GM20431 (cell line): Measurements from ENCODE around the gene SPATA2L.
"Not testable (repeated sequence)": the region's sequence is repeated elsewhere in the genome, so short reads cannot be mapped to it uniquely, and the experiment has no call there.

Experiments
- in situ Hi-C: fragments of 300-500 bp; cut with MseI, MboI; formaldehyde crosslinking; loops from one replicate; pipeline ENCODE4 v1.15.0; 2020; ENCODE audit warnings: low sequenced_read_pairs; ENCODE audit not compliant: unreplicated experiment

Gene SPATA2L

DNA sequence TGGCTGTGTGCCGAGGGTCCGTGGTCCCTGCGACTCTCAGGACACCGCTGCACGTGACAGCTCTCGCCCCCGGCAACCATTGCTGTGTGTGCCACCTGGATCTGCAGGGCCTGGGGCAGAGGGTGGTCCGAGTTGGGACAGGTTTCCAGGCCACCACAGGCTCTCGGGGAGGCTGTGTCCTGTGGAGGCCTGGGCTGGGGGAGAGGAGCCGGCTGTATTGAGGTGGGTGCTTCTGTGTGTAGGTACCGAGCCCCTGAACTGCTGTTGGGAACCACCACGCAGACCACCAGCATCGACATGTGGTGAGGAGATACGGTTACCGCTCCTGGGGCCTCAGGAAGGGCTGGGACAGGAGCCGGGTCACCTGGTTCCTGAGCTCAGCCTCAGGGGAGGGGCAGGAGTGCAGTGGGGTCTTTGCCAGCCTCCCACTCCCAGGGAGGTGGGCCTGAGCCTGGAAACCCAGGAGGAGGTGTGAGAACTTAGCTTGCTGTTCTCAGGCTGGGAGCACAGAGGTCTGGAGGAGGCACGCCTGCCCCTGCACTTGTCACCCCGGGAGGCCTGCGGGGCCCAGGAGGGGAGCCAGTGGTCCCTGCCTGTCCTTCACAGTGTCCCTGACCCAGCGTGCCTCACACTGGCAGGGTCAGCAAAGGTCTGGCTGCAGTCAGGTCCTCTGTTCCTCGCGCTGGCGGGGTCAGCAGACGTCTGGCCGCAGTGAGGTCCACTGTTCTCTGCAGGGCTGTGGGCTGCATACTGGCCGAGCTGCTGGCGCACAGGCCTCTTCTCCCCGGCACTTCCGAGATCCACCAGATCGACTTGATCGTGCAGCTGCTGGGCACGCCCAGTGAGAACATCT lies 7.3 kb downstream of the SPATA2L start:
- in situ Hi-C loops: no loop called here

DNA sequence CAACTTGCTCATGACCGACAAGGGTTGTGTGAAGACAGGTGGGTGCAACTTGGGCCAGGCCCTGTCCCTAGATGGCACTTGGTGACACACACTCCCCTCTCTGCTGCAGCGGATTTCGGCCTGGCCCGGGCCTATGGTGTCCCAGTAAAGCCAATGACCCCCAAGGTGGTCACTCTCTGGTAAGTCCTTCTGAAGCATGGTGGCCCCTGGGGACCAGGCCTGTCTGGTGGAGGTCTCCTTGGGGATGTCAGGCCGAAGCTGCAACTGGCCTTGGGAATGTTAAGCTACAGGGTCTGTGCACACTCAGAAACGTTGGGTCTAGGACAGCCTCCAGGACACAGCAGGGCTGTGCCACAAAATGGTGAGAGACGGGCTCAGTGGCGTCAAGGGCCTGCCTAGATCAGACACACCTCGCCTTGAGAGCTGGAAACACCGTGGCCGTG lies 8.2 kb downstream of the SPATA2L start:
- in situ Hi-C loops: no loop called here

DNA sequence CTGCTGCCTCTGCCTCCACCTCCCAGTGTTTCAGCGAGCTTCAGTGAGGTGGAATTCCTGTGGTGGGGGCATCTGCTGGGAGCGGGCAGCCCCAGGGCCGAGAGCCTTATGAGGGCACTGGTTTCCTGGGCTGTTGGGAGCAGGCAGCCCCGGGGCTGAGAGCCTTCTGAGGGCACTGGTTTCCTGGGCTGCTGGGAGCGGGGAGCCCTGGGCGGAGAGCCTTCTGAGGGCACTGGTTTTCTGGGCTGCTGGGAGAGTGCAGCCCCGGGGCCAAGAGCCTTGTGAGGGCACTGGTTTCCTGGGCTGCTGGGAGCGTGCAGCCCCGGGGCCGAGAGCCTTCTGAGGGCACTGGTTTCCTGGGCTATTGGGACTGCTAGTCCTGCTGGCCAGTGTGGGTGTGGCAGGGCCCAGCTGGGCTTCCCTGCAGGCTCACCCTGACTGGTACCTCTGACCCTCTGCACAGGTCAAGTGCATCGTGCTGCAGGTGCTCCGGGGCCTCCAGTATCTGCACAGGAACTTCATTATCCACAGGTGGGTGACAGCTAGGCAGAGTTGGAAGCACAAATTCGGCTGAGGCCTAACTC lies 9.4 kb downstream of the SPATA2L start:
- in situ Hi-C loops: no loop called here

DNA sequence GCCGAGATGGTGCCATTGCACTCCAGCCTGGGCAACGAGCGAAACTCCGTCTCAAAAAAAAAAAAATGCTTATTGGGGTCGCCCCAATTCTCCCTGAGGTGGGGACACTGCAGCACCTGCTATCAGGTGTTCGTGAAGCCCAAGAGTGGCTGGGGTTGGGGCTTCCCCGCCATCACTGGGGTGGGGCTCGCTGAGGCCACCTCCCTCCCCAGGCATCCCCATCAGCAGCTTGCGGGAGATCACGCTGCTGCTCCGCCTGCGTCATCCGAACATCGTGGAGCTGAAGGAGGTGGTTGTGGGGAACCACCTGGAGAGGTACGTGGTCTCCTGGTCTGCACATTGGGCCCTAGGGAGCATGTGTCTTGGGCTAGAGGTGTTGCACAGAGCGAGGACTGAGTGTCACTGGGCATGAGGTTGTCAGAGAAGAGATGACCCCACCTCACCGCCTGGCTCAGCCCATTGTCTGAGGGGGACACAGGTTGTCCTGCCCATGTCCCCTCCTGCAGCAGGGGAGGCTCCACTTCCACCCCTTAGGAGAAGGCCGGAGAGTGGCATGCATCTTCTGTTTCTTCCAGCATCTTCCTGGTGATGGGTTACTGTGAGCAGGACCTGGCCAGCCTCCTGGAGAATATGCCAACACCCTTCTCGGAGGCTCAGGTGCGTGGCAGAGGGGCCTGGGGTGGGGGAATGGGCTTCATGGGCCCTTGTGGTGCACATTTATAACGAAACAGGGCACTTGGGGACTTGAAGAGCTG lies 10.1 kb downstream of the SPATA2L start:
- in situ Hi-C loops: no loop called here

DNA sequence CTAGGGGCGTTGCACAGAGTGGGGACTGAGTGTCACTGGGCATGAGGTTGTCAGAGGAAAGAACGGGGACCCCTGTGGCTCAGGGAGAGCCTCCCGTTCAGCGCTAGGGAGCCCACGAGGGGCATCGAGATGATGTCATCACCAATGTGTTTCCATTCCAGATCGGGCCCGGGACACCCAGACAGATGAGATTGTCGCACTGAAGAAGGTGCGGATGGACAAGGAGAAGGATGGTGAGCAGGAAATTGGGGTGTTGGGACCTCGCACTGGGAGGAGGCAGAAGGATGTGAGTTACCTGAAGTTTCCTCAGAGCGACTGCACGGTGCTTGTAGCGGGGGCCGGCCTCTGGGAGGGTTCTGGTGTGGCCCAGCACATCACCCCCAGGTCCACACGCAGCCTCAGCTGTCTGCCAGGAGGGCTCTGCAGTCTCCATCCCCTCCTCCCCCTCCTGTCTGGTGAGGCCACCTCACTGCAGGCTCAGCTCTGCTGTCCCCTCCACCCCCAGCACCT lies 11.1 kb downstream of the SPATA2L start:
- in situ Hi-C loops: no loop called here

DNA sequence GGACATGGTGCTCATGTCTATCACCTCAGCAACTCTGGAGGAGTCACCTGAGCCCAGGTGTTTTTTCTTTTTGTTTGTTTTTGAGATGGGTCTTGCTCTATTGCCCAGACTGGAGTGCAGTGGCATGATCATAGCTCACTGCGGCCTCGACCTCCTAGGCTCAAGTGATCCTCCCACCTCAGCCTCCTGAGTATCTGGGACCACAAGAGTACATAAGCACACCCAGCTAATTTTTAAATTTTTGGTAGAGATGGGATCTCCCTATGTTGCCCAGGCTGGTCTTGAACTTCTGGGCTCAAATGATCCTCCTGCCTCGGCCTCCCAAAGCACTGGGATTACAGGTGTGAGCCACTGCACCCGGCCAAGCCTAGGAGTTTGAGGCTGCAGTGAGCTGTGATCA lies 11.9 kb downstream of the SPATA2L start:
- in situ Hi-C loops: not testable (repeated sequence)

DNA sequence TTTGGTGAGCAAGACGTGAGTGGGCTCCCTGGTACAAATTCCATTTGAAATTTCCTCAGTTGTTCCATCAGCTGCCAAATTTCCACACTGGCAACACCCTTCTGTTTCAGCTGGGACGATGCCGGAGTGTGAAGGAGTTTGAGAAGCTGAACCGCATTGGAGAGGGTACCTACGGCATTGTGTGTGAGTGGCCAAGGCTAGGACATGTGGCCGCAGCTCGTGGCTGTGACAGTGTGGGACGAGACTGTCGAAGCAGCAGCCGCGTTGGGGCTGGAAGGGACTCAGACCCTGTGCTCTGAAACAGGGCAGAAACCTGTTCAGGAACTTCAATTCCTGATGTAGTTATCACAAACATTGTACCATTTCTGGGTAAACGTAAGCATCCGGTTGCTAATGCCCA lies 12.4 kb downstream of the SPATA2L start:
- in situ Hi-C loops: no loop called here

DNA sequence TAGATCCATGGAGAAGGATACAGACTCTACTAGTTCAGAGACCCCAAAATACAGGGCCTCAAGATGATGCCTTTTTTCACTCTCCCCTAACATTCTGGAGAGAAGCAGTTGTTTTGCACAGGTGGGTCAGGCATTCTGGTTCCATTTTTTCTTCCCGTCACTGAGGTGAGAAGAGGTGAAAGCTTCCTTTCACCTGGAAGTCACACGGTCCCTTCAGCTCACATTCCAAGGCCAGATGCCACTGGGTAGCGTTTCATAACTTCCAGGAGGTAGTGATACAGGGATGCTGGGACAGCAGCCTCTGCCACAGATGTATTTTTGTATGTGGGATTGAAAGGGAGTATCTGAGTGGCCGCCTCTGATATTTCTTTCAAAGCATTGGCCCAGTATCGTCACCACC lies 13.1 kb downstream of the SPATA2L start:
- in situ Hi-C loops: no loop called here

DNA sequence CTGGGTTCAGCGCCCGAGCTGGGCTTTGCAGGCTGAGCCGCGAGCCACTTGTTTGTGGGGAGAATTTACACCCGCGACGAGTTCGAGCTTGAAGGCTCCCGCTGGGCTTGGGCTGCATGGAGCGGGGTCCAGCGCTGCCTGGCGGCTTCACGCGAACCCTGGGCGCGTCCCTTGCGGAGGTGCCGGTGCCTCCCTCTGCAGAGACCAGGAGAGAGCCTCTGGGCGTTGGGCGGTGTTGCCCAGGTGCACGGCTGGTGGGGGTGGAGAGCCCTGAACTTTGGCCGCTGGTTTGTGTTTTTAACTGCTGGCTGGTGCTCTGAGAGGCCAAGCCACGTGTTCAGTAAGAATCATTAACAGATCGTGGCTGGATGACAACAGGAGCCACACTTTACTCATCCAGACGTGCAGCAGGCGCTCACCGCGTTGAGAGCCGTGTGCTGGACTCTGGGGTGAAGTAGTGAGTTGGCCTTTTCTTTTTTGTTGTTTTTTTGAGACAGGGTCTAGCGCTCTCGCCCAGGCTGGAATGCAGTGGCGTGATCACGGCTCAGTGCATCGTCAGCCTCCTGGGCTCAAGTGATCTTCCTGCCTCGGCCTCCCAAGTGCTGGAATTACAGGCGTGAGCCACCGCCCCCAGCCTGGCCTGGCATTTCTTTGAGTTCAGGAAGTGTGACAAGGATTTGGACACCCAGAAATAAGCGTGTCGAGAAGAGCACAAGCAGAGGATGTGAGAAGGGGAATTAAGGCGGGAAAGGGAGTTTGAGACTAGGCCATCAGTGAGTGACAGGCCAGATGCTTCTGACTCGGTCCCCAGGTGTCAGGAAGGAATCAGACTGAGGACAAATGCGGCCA lies 14.2 kb downstream of the SPATA2L start:
- in situ Hi-C loops: no loop called here

DNA sequence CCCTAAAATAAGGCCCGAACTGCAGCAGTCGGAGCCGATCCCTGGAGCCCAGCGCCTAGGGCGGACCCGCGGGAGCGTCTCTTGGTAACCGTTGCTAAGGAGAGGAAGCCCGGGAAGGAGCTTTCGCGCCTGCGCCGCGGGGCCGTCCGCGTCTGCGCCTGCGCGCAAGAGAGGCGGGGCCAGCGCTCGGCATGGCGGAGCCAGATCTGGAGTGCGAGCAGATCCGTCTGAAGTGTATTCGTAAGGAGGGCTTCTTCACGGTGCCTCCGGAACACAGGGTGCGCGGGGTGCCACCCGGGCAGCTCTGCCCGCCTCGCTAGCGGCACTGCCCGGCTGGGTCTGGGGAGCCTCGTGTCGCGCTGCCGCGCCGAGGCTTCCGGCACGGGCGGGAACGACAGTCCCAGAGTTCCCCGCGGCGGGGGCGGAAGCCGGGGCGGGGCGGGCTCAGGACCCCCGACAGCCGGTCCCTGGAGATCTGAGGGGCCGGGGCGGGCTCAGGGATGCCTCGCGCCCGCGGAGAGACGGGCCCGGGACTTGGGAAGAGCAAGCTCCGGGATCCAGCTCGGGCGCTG lies 14.9 kb downstream of the SPATA2L start, which contains the start of gene CDK10:
Gene CDK10 (plus strand): TSS at position 170 of the 572 bp plus-strand sequence. CDS start 22 bp downstream, at position 192.
- in situ Hi-C loops: no loop called here

DNA sequence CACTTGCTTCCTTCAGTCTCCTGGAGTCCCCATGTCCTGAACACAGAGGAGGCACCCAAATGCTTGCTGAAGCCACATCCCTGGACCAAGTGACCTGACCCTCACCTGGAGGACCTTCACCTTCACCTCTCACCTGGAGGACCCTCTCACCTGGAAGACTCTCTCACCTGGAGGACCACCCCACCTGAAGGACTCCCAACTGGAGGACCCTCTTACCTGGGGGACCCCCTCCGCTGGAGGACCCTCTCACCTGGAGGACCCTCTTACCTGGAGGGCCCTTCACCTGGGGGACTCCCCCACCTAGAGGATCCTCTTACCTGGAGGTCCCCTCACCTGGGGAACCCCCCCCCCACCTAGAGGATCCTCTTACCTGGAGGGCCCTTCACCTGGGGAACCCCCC lies 15.6 kb downstream of the SPATA2L start:
- in situ Hi-C loops: no loop called here

DNA sequence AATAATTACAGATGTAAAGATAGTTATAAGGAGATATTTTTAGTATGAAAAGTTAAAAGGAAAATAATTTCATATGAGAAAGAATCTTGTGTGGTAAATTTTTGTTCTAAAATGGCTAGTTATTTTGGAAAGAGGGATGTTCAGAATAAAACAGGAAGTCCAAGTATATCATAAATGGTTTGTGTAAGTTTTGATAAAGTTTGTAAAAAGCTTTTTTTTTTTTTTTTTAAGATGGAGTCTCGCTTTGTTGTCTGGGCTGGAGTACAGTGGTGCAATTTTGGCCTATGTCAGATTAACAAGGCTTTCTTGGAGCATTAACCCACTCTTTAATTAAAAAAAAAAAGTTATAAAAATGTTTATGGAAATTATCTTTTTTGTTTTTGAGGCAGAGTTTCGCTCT lies 23.2 kb downstream of the SPATA2L start:
- in situ Hi-C loops: no loop called here

DNA sequence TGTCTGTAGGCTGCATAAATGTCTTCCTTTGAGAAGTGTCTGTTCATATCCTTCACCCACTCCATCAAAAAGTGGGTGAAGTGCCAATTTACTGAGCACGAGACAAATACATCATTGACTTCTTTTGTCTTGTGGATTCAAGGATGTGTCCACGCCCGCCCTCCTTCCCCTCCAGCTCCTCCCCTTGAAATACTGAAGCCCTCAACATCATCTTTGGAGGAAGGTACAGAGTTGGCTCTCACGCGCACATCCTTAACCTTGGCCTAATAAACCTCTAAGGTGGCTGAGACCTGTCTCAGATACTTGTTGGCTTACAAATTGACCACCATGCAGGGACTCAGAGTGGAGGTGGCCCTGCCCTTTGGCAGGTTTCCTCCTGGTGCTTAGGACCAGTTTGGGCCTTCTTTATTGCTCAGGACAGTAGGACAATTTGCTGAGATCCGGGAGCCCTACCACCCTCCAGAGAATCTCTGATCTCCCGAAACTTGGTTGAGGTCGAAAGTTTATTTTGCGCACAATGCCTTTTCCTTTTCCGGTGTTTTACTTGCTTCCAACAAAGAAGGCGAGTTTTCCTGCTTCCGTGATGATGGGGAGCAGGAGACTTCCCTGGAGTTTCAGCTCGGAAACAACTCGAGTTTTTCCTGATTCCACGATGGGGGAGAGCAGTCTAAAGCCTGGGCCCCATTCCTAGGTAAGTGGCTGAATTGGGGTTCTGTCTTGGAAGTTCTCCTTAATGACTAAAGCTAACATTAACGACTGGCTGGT lies 29.1 kb downstream of the SPATA2L start:
- in situ Hi-C loops: no loop called here

DNA sequence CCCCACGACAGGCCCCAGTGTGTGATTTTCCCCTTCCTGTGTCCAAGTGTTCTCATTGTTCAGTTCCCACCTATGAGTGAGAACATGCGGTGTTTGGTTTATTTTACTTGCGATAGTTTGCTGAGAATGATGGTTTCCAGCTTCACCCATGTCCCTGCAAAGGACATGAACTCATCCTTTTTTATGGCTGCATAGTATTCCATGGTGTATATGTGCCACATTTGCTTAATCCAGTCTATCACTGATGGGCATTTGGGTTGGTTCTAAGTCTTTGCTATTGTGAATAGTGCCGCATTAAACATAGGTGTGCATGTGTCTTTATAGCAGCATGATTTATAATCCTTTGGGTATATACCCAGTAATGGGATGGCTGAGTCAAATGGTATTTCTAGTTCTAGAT lies 29.9 kb downstream of the SPATA2L start:
- in situ Hi-C loops: not testable (repeated sequence)

DNA sequence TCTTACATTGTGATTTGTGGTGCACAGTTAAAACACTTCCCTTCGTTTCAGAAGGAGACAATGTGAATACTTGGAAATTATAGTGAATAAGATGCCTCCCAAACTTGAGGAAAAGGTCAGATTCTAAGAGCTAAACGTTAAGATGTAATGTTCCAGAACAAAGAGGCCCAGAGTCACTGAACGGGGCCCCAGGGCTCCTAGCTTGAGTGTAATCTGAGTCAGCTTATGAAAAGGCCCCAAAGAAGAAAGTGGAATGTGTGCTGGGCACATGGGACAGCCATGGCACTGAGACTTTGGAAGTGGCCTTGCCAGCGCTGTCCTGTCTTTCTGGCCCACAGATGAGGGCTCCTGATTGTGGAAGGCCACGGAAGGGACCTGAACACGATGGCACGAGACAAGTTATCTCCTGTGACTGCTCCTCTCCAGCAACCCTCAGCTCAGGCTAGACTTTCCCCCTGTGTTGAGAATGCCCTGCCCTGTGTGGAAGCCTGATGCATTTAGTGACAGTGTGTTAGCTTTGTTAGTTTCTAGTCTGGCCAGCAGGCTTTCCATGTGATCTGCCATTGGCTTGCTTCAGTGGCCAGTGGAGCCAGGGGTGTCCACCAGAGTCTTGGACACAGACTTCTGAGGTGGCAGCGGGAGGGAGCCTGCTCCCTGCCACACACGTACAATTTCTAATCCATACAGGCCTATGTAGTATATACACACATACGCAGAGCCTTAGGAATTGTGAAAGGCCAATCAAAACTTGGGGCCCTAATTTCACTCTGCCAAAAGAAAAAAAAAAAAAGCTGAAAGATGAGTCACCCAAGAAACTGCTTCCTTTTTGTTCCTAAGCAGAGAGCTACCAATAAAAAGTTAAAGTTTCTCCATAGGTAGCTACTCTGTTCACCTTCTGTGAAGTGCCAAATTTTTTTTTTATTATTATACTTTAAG lies 30.7 kb downstream of the SPATA2L start:
- in situ Hi-C loops: no loop called here

DNA sequence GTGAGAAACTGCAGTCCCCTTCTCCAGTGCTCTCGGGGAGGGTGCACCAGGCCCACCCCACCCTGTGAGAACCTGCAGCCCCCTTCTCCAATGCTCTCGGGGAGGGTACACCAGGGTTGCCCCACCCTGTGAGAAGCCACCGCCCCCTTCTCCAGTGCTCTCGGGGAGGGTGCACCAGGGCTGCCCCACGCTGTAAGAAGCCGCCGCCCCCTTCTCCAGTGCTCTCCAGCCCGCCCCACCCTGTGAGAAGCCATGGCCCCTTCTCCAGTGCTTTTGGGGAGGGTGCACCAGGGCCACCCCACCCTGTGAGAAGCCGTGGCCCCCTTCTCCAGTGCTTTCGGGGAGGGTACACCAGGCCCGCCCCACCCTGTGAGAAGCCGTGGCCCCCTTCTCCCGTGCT lies 31.8 kb downstream of the SPATA2L start:
- in situ Hi-C loops: no loop called here

DNA sequence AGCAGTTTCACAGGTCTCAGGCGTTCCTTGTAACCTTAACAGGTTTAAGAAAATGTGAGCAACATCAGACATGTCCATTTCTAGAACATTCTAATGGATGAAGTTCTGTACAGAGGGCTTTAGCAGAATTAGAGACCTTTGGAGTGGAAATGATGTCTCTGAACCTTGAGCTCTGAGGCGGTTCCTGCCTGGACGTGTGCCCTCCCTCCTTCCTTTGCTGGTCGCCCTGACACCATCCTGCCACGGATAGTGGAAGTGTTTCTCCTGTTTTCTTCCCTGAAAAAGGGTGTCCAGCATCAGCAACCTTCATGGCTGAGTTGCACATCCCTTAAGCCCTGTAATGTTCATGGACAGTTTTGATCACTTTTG lies 32.7 kb downstream of the SPATA2L start:
- in situ Hi-C loops: no loop called here

DNA sequence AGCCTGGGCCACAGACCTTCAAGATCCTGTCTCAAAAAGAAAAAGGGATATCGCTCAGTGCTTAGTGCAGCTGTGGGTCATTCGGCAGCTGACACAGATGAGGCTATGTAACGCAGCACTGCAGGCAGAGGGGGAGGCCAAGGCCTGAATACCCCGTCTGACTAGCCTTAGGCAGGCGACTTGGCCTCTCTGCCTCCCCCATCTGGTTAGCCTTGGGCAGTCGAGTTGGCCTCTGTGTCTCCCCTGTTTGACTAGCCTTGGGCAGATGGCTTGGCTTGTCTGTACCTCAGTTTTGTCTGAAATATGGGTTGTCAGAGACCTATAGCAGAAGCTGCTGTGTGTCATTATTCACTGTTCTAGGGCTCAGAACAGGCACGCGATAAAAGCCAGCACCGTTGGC lies 33.9 kb downstream of the SPATA2L start:
- in situ Hi-C loops: no loop called here
